Activated naive CD4-positive, alpha-beta T cell (primary cell): Measurements from ENCODE around the gene PGAM2.
"Not testable (repeated sequence)": the region's sequence is repeated elsewhere in the genome, so short reads cannot be mapped to it uniquely, and the experiment has no call there.

ENCODE experiments used
- DNase-seq, 4 experiments: peaks; one replicate each; lab custom pipeline; 2025; lab: John Stamatoyannopoulos, UW

Gene PGAM2

GRCh38 chr7:44029433-44029832 is 35.9 kb downstream of the PGAM2 start:
- DNase-seq, result not testable (repeated sequence)

- DNase-seq, result not testable (repeated sequence)
These were observed 42.4 kb downstream of the PGAM2 start for GRCh38 chr7:44022796-44023467.

- not testable (repeated sequence) for DNase-seq
These were observed 43.3 kb downstream of the PGAM2 start for GRCh38 chr7:44022069-44022468.

GRCh38 chr7:44019825-44020224 is 45.5 kb downstream of the PGAM2 start:
- not testable (repeated sequence) for DNase-seq

- DNase-seq, result peak; percentile 98 to 99 (median 99)
These were observed 46.2 kb downstream of the PGAM2 start for GRCh38 chr7:44018857-44019807.

GRCh38 chr7:44015090-44015489 is 50.3 kb downstream of the PGAM2 start:
- DNase-seq, result not testable (repeated sequence)
